Keratinocyte (primary cell): ENCODE results near the gene MOB1B. TPM values are rescaled to one million over a fixed set of nuclear protein-coding genes. Genes with fewer than 3 reads are reported as not detected.

Source experiments
- DNase-seq: peaks from one replicate; pipeline ENCODE4 v3.0.0-alpha.2; 2011; ENCODE audit warnings: low read depth, missing footprints, low spot score
- FAIRE-seq: peaks from 2 replicates; lab custom pipeline; 2011; peaks lifted over from hg19 to GRCh38; lab: Jason Lieb, UNC
- H2AFZ ChIP-seq: 2 replicates; pipeline ENCODE4 v1.6.0; 2012; ENCODE audit warnings: low read length, control low read depth, inconsistent platforms; ENCODE audit not compliant: control insufficient read depth
- H3K27ac ChIP-seq: 2 replicates; pipeline ENCODE4 v1.5.1; 2011; ENCODE audit warnings: low read length; ENCODE audit not compliant: control insufficient read depth, insufficient read depth
- H3K27me3 ChIP-seq: 3 replicates; pipeline ENCODE4 v1.6.0; 2011; ENCODE audit warnings: low read length; ENCODE audit not compliant: control insufficient read depth, insufficient read depth; ENCODE audit errors: extremely low read depth
- H3K36me3 ChIP-seq, 2 experiments: 2 replicates in 1 of 2; 3 replicates in 1 of 2; pipeline ENCODE4 v1.5.1; 2011; ENCODE audit warnings: low read length in 2 of 2, mild to moderate bottlenecking in 1 of 2; ENCODE audit not compliant: control insufficient read depth in 2 of 2, insufficient read depth in 2 of 2; ENCODE audit errors: extremely low read depth in 1 of 2
- H3K4me1 ChIP-seq: 3 replicates; pipeline ENCODE4 v1.5.1; 2011; ENCODE audit warnings: low read length; ENCODE audit not compliant: control insufficient read depth, insufficient read depth; ENCODE audit errors: extremely low read depth
- H3K4me2 ChIP-seq: 3 replicates; pipeline ENCODE4 v1.6.0; 2011; ENCODE audit warnings: low read depth, low read length; ENCODE audit not compliant: control insufficient read depth, insufficient read depth; ENCODE audit errors: extremely low read depth
- H3K4me3 ChIP-seq, 3 experiments: fragments of 200-600 bp in 1 of 3; sonication (generic) in 1 of 3; 2 replicates in 2 of 3; 3 replicates in 1 of 3; pipeline ENCODE4 v1.5.1; 2011 to 2016; ENCODE audit warnings: low read length in 3 of 3, mild to moderate bottlenecking in 3 of 3, control low read depth in 2 of 3, inconsistent platforms in 1 of 3, low read depth in 1 of 3, mixed read lengths in 1 of 3, mixed run types in 1 of 3, moderate library complexity in 1 of 3; ENCODE audit not compliant: control insufficient read depth in 2 of 3, insufficient read depth in 2 of 3; ENCODE audit errors: extremely low read depth in 1 of 3
- H3K79me2 ChIP-seq: 2 replicates; pipeline ENCODE4 v1.6.0; 2012; ENCODE audit warnings: low read length; ENCODE audit not compliant: control insufficient read depth, insufficient read depth
- H3K9ac ChIP-seq: 3 replicates; pipeline ENCODE4 v1.6.0; 2011; ENCODE audit warnings: low read length; ENCODE audit not compliant: control insufficient read depth, insufficient read depth; ENCODE audit errors: extremely low read depth
- H3K9me1 ChIP-seq: 3 replicates; pipeline ENCODE4 v1.6.0; 2011; ENCODE audit warnings: low read length; ENCODE audit not compliant: control insufficient read depth, insufficient read depth; ENCODE audit errors: extremely low read depth
- H3K9me3 ChIP-seq: 2 replicates; pipeline ENCODE4 v1.5.1; 2012; ENCODE audit warnings: low read depth, low read length; ENCODE audit not compliant: control insufficient read depth
- H4K20me1 ChIP-seq: 3 replicates; pipeline ENCODE4 v1.6.0; 2011; ENCODE audit warnings: low read length; ENCODE audit not compliant: control insufficient read depth, insufficient read depth; ENCODE audit errors: extremely low read depth
- EZH2 ChIP-seq: IDR thresholded peaks from one replicate; pipeline ENCODE4 v1.6.1; 2012; ENCODE audit warnings: inconsistent platforms, mild to moderate bottlenecking, low read length, moderate library complexity
- dilution Hi-C: fragments of 300-500 bp; cut with MboI; formaldehyde crosslinking; loops from one replicate; pipeline ENCODE4 v1.7.0; 2020; ENCODE audit warnings: low sequenced_read_pairs; ENCODE audit not compliant: extremely low pct_ligation_motif_present
- polyA plus RNA-seq, 5 experiments: library from polyadenylated mRNA; depleted of rRNA in 3 of 5; stranded (reverse) in 3 of 5; stranded (forward) in 1 of 5; unstranded in 1 of 5; fragments of >200 nt; gene quantifications; 1 replicate in 1 of 5; 2 replicates in 3 of 5; 3 replicates in 1 of 5; pipeline versions ENCODE4 v1.2.1 to v1.2.3, GENCODE V29; 2011 to 2012; ENCODE audit warnings: missing spikeins in 2 of 5, low read depth in 1 of 5, low replicate concordance in 1 of 5
- TF ChIP-seq, protein P1 (sequence below), 3 experiments: IDR thresholded peaks in 1 of 3; conservative IDR thresholded peaks in 1 of 3; optimal IDR thresholded peaks in 1 of 3; 2 replicates in 2 of 3; 3 replicates in 1 of 3; pipeline versions ENCODE3 to v1.5.1; 2011; ENCODE audit warnings: low read length in 3 of 3, mild to moderate bottlenecking in 3 of 3, moderate library complexity in 2 of 3, control low read depth in 1 of 3, inconsistent platforms in 1 of 3; ENCODE audit not compliant: insufficient read depth in 2 of 3; ENCODE audit errors: extremely low read depth in 1 of 3

MOB1B gene
- polyA plus RNA-seq, 1 donor (not counting 4 experiments of a cell fraction or from before 2014, with no cell fraction given), result 15.6 TPM

DNA sequence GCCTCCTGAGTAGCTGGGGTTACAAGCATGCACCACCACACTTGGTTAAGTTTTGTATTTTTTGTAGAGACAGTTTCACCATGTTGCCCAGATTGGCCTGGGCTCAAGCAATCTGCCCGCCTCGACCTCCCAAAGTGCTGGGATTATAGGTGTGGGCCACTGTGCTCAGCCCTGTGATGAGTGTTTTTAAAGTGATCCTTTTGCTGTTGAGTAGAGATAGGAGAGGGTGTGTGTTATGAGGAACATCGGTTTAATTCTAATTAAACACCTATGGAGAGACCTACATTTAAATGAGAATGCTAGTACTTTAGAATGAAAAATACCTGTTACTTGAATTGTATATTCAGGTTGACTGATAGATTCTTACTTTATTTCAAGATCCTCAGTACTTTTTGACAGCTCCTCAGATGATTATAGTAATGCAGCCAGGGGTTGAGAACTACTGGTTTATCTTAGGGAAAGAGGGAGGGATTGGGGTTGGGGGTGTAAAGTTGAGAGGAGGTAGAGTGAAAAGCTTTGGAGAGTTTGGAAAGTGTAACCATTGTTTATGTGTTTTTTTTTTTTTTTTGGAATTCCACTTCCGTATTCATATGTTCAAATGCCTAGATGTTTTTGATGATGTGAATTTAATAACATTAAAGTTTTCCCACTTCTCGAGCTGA is 54.5 kb downstream of the MOB1B start:
- TF ChIP-seq, protein P1, sequence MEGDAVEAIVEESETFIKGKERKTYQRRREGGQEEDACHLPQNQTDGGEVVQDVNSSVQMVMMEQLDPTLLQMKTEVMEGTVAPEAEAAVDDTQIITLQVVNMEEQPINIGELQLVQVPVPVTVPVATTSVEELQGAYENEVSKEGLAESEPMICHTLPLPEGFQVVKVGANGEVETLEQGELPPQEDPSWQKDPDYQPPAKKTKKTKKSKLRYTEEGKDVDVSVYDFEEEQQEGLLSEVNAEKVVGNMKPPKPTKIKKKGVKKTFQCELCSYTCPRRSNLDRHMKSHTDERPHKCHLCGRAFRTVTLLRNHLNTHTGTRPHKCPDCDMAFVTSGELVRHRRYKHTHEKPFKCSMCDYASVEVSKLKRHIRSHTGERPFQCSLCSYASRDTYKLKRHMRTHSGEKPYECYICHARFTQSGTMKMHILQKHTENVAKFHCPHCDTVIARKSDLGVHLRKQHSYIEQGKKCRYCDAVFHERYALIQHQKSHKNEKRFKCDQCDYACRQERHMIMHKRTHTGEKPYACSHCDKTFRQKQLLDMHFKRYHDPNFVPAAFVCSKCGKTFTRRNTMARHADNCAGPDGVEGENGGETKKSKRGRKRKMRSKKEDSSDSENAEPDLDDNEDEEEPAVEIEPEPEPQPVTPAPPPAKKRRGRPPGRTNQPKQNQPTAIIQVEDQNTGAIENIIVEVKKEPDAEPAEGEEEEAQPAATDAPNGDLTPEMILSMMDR (optimal IDR thresholded peaks at IDR 0.05 in 1 of 3, IDR thresholded peaks at IDR 0.05 in 1 of 3, conservative IDR thresholded peaks at IDR 0.05 in 1 of 3; ENCODE audit: extremely low read depth in 1 of 3, insufficient read depth in 2 of 3, low read length in 3 of 3), result no peak
- no peak for TF ChIP-seq EZH2
- H2AFZ ChIP-seq, result no peak overlapping the region
- no peak overlapping the region for H3K4me2 ChIP-seq
- no peaks in the 10 kb centered on the region for H4K20me1 ChIP-seq
- H3K9me3 ChIP-seq, result no peaks in the 10 kb centered on the region
- no peaks in the 10 kb centered on the region for H3K9me1 ChIP-seq
- no peaks in the 10 kb centered on the region for H3K27me3 ChIP-seq
- no peaks in the 10 kb centered on the region for H3K4me1 ChIP-seq
- no peak overlapping the region for H3K9ac ChIP-seq
- FAIRE-seq (no peak), DNase-seq (no peak)
- H3K27ac ChIP-seq, result no peak overlapping the region
- H3K4me3 ChIP-seq, result no peak overlapping the region
- H3K79me2 ChIP-seq, result peaks cover 14% of the 10 kb centered on the region
- dilution Hi-C loops, result no loop called here
- H3K36me3 ChIP-seq, result peaks cover 0 to 1% of the 10 kb centered on the region in 2 experiments

DNA sequence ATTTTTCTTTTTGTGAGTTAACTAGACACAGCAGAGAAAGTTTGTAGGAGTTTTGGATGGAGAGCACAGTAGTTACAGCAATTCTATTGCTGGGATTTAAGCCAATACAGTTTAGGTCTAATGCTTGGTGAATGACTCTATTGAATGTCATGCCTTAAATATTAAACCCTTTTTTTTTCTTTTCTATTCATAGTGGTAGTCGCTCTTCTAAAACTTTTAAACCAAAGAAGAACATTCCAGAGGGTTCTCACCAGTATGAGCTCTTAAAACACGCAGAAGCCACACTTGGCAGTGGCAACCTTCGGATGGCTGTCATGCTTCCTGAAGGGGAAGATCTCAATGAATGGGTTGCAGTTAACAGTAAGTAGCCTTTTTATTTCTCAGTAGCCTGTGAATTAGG is 56.5 kb downstream of the MOB1B start:
- Histone ChIP-seq H4K20me1 (no peaks in the 10 kb centered on the region), H3K4me3 (no peak overlapping the region), H3K27ac (no peak overlapping the region), H2AFZ (no peak overlapping the region), H3K4me2 (no peak overlapping the region), H3K4me1 (no peaks in the 10 kb centered on the region), H3K9me3 (no peaks in the 10 kb centered on the region), H3K79me2 (peaks cover 14% of the 10 kb centered on the region), H3K36me3 (peaks cover 0 to 1% of the 10 kb centered on the region in 2 experiments), H3K9me1 (no peaks in the 10 kb centered on the region), H3K27me3 (no peaks in the 10 kb centered on the region), H3K9ac (no peak overlapping the region)
- dilution Hi-C loops, result no loop called here
- DNase-seq (no peak), FAIRE-seq (no peak)
- TF ChIP-seq, protein P1 (optimal IDR thresholded peaks at IDR 0.05 in 1 of 3, IDR thresholded peaks at IDR 0.05 in 1 of 3, conservative IDR thresholded peaks at IDR 0.05 in 1 of 3; ENCODE audit: extremely low read depth in 1 of 3, insufficient read depth in 2 of 3, low read length in 3 of 3), result no peak
- no peak for TF ChIP-seq EZH2
